GOT3 (cell line): ENCODE data around the gene WNT7A.

ENCODE experiments used
- DNase-seq: peaks from one replicate; lab custom pipeline; 2025; ENCODE audit warnings: mixed read lengths; lab: John Stamatoyannopoulos, UW

Gene WNT7A

GRCh38 chr3:13884851-13885703 is 5.2 kb upstream of the WNT7A start:
- no peak for DNase-seq

GRCh38 chr3:13883681-13884080 is 3.8 kb upstream of the WNT7A start:
- DNase-seq = no peak

- no peak for DNase-seq
Measured at GRCh38 chr3:13882876-13883275, 3.0 kb upstream of the WNT7A start.

GRCh38 chr3:13881536-13882410 is 1.9 kb upstream of the WNT7A start:
- no peak for DNase-seq

- DNase-seq = no peak
Measured at GRCh38 chr3:13880811-13881156, 913 bp upstream of the WNT7A start.

GRCh38 chr3:13879102-13879945 is 547 bp downstream of the WNT7A start:
- no peak for DNase-seq

- DNase-seq = no peak
Measured at GRCh38 chr3:13878281-13879101, 1.4 kb downstream of the WNT7A start.

- no peak for DNase-seq
Measured at GRCh38 chr3:13877911-13878280, 2.0 kb downstream of the WNT7A start.

- DNase-seq = no peak
Measured at GRCh38 chr3:13876451-13877100, 3.3 kb downstream of the WNT7A start.

GRCh38 chr3:13874891-13875290 is 5.0 kb downstream of the WNT7A start:
- DNase-seq = no peak

GRCh38 chr3:13873818-13874217 is 6.1 kb downstream of the WNT7A start:
- no peak for DNase-seq

- DNase-seq = no peak
Measured at GRCh38 chr3:13872451-13872850, 7.4 kb downstream of the WNT7A start.

GRCh38 chr3:13871791-13872190 is 8.1 kb downstream of the WNT7A start:
- DNase-seq = no peak

- no peak for DNase-seq
Measured at GRCh38 chr3:13870902-13871301, 9.0 kb downstream of the WNT7A start.

GRCh38 chr3:13869761-13870343 is 10.0 kb downstream of the WNT7A start:
- DNase-seq = no peak

GRCh38 chr3:13868844-13869724 is 10.8 kb downstream of the WNT7A start:
- no peak for DNase-seq

GRCh38 chr3:13867732-13868131 is 12.1 kb downstream of the WNT7A start:
- DNase-seq = no peak

- DNase-seq = no peak
Measured at GRCh38 chr3:13866041-13866965, 13.6 kb downstream of the WNT7A start.
